Transverse colon (tissue), 4 donors: ENCODE data around the gene YBX2. TPM values are rescaled to one million over a fixed set of nuclear protein-coding genes. Genes with fewer than 3 reads are reported as not detected.

Source experiments
- DNase-seq: peaks from one replicate; pipeline ENCODE4 v3.0.0-alpha.2; 2019
- H3K27ac ChIP-seq, 4 donors: fragments of 200-600 bp; sonication (generic); 2 replicates each; pipeline ENCODE4 v1.5.1; 2016 to 2018; ENCODE audit warnings: inconsistent platforms in 4 of 4
- H3K27me3 ChIP-seq: fragments of 200-600 bp; sonication (generic); 2 replicates; pipeline ENCODE4 v1.5.1; 2017; ENCODE audit warnings: inconsistent platforms
- H3K36me3 ChIP-seq, 4 donors: fragments of 200-600 bp; sonication (generic); 2 replicates each; pipeline ENCODE4 v1.5.1; 2017 to 2019; ENCODE audit warnings: inconsistent platforms in 4 of 4
- H3K4me1 ChIP-seq, 4 donors: fragments of 200-600 bp; sonication (generic); 2 replicates each; pipeline ENCODE4 v1.5.1; 2017 to 2020; ENCODE audit warnings: inconsistent platforms in 4 of 4
- H3K4me3 ChIP-seq, 4 donors: fragments of 200-600 bp; sonication (generic); 1 replicate in 1 of 4; 2 replicates in 3 of 4; pipeline versions ENCODE4 v1.5.1 to v1.6.1; 2017 to 2019; ENCODE audit warnings: inconsistent platforms in 4 of 4
- H3K9me3 ChIP-seq, 2 donors: fragments of 200-600 bp; sonication (generic); 2 replicates each; pipeline ENCODE4 v1.5.1; 2017 to 2019; ENCODE audit warnings: inconsistent platforms in 2 of 2
- EP300 ChIP-seq: sonication (generic); formaldehyde crosslinking; IDR thresholded peaks from one replicate; pipeline ENCODE4 v1.6.1; 2017; ENCODE audit warnings: antibody characterized with exemption, low read depth
- POLR2A ChIP-seq: fragments of 450-650 bp; IDR thresholded peaks from one replicate; pipeline ENCODE4 v1.6.1; 2016; ENCODE audit warnings: antibody characterized with exemption, mild to moderate bottlenecking, moderate library complexity
- POLR2AphosphoS5 ChIP-seq, 3 donors: sonication (generic); formaldehyde crosslinking; IDR thresholded peaks; one replicate each; pipeline ENCODE4 v1.6.1; 2016; ENCODE audit warnings: antibody characterized with exemption in 3 of 3
- WGBS, 2 donors: methylation state at CpG; one replicate each; pipeline ENCODE4 v1.1.5; 2018; ENCODE audit warnings: low coverage in 1 of 2; 5-methylcytosine and 5-hydroxymethylcytosine counted together
- in situ Hi-C, 4 donors: fragments of 200-750 bp; cut with MboI; loops; one replicate each; pipeline versions ENCODE4 v1.15.0 to v1.15.1; 2017; ENCODE audit warnings: low sequenced_read_pairs in 3 of 4, low pct_ligation_motif_present in 1 of 4, low pct_unique_long_range_greater_than_20kb in 1 of 4
- intact Hi-C: fragments of 100-400 bp; cut with DNase I; formaldehyde crosslinking; loops from one replicate; pipeline ENCODE4 v1.15.1; 2023; ENCODE audit warnings: low total_unique reads
- total RNA-seq, 4 donors: library from RNA; depleted of rRNA; stranded (reverse); fragments of >200 nt; gene quantifications; one replicate each; pipeline ENCODE4 v1.1.0, GENCODE V29; 2016
- TF ChIP-seq, protein P1 (sequence below), 5 experiments: fragments of 200-600 bp in 3 of 5; fragments of 450-650 bp in 2 of 5; sonication (generic) in 3 of 5; IDR thresholded peaks; 1 replicate in 2 of 5; 2 replicates in 3 of 5; pipeline ENCODE4 v1.5.1; 2016 to 2017; ENCODE audit warnings: antibody characterized with exemption in 5 of 5, inconsistent platforms in 3 of 5, mild to moderate bottlenecking in 2 of 5, moderate library complexity in 1 of 5

Gene YBX2
- total RNA-seq, 4 donors from 2014 or later = 23.1 to 151 (median 43.4) TPM

DNA sequence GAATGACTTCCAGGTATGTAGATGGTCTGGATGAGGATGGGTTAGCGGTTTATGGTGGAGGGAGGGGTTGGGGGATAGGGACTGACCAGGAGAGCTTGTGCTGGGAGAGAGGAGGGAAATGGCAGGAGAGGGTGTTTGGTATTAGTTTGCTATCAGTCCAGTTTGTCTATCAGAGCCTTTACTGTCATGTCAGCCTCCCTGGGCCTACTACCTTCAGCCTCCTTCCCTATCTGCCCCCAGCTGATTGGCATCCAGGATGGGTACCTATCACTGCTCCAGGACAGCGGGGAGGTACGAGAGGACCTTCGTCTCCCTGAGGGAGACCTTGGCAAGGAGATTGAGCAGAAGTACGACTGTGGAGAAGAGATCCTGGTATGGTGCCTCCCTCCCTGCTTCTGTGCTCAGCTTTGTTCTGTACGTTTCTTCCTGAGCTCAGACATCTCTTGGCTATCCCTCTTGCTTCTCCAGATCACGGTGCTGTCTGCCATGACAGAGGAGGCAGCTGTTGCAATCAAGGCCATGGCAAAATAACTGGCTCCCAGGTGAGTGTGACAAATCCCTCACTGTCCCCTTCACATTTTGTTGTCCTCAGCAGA lies 16.8 kb upstream of the YBX2 start:
- H3K27ac ChIP-seq = no peak overlapping the region
- intact Hi-C loops = no loop called here
- no peaks in the 10 kb centered on the region for H3K9me3 ChIP-seq
- H3K36me3 ChIP-seq = peaks cover 0 to 38% (median 18%) of the 10 kb centered on the region in 4 donors
- no peak for DNase-seq
- WGBS, 2 donors = 63 to 84% methylated on average over 2 to 7 of the region's 7 CpGs
- H3K4me1 ChIP-seq = peaks cover 22 to 56% (median 39%) of the 10 kb centered on the region in 4 donors
- H3K27me3 ChIP-seq = no peaks in the 10 kb centered on the region
- H3K4me3 ChIP-seq = no peak overlapping the region
- TF ChIP-seq EP300 (no peak), POLR2AphosphoS5 (IDR thresholded peaks at IDR 0.05) (no peak), POLR2A (no peak)
- TF ChIP-seq, protein P1, sequence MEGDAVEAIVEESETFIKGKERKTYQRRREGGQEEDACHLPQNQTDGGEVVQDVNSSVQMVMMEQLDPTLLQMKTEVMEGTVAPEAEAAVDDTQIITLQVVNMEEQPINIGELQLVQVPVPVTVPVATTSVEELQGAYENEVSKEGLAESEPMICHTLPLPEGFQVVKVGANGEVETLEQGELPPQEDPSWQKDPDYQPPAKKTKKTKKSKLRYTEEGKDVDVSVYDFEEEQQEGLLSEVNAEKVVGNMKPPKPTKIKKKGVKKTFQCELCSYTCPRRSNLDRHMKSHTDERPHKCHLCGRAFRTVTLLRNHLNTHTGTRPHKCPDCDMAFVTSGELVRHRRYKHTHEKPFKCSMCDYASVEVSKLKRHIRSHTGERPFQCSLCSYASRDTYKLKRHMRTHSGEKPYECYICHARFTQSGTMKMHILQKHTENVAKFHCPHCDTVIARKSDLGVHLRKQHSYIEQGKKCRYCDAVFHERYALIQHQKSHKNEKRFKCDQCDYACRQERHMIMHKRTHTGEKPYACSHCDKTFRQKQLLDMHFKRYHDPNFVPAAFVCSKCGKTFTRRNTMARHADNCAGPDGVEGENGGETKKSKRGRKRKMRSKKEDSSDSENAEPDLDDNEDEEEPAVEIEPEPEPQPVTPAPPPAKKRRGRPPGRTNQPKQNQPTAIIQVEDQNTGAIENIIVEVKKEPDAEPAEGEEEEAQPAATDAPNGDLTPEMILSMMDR (IDR thresholded peaks at IDR 0.05) = no peak
- in situ Hi-C loops = no loop called here

DNA sequence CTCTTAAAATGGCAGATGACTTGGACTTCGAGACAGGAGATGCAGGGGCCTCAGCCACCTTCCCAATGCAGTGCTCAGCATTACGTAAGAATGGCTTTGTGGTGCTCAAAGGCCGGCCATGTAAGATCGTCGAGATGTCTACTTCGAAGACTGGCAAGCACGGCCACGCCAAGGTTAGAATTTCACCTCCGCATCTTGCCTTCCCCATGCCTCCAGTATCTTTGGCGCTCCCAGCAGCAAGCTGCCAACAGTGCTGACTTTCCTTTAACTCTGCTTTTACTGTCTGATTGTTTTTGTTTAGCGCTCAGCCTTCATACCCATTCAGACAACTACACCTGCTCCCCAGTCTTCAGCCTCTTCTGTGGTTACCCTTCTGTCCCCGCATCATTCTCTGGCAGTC lies 15.2 kb upstream of the YBX2 start:
- Histone ChIP-seq H3K4me3 (peak overlapping the region in 2 of 4 donors; percentile 95 to 98), H3K36me3 (peaks cover 0 to 38% (median 18%) of the 10 kb centered on the region in 4 donors), H3K4me1 (peaks cover 22 to 50% (median 33%) of the 10 kb centered on the region in 4 donors), H3K9me3 (no peaks in the 10 kb centered on the region), H3K27me3 (no peaks in the 10 kb centered on the region), H3K27ac (peak overlapping the region; percentile 99 to 100 (median 100))
- intact Hi-C loops (no loop called here), in situ Hi-C loops (no loop called here)
- DNase-seq = no peak
- 79 to 88% methylated on average over 4 to 12 of the region's 12 CpGs for WGBS, 2 donors
- TF ChIP-seq, protein P1 (IDR thresholded peaks at IDR 0.05) = no peak
- no peak for TF ChIP-seq EP300
- no peak for TF ChIP-seq POLR2A

DNA sequence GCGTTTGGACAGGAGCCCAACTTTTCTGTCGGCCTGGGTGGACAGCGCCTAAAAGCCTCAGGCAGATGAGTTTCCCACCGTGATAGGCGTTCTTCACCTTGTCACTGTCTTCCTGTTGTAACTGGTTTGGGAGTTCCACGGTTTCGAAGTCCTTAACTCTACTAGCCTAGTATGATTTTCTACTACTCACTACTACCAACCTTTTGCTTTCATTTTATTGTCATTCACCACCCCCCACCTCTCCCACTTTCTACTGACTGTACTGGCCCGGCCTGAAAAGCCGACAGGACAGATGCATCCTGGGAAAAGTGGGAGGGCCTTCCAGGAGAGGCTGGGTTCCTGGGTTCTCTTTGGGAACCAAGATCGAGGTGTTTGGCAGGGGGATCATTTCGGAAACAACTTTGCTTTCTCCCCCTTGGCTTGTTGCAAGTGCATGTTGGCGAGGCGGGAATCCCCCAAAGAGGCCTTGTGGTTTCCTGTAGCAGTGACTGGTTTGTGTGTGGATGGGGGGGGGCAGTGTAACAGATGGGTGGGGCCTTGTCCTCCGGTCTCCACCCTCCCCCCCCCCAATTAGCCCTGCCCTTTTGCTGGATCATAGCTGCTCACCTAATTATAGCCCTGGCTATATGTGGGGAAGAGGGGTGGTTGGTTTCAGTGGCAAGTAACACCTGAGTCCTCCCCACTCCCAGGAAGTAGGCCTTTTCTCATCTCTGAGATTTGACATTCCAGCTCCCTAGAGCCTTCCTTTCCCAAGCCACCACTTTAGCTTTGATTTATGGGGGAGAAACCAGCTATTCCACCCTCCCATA lies 14.4 kb upstream of the YBX2 start:
- peak; percentile 61 to 74 (median 66) for TF ChIP-seq POLR2AphosphoS5 (IDR thresholded peaks at IDR 0.05)
- peak; percentile 61 for TF ChIP-seq POLR2A
- TF ChIP-seq, protein P1 (IDR thresholded peaks at IDR 0.05) = no peak
- no peaks in the 10 kb centered on the region for H3K9me3 ChIP-seq
- in situ Hi-C loops (no loop called here), intact Hi-C loops (no loop called here)
- H3K27me3 ChIP-seq = no peaks in the 10 kb centered on the region
- peak; percentile 89 for DNase-seq
- H3K4me1 ChIP-seq = peaks cover 16 to 42% (median 26%) of the 10 kb centered on the region in 4 donors
- H3K27ac ChIP-seq = peak overlapping the region; percentile 99 to 100 (median 100)
- peaks cover 0 to 38% (median 18%) of the 10 kb centered on the region in 4 donors for H3K36me3 ChIP-seq
- WGBS, 2 donors = 0% methylated on average over 8 to 14 of the region's 14 CpGs
- peak overlapping the region; percentile 85 to 99 (median 96) for H3K4me3 ChIP-seq
